ENCODE results near the gene PNPO. TPM values are rescaled to one million over a fixed set of nuclear protein-coding genes. Genes with fewer than 3 reads are reported as not detected.

The PNPO gene
- total RNA-seq, 4 donors from 2014 or later, result 14.6 to 33.6 (median 24.7) TPM

DNA sequence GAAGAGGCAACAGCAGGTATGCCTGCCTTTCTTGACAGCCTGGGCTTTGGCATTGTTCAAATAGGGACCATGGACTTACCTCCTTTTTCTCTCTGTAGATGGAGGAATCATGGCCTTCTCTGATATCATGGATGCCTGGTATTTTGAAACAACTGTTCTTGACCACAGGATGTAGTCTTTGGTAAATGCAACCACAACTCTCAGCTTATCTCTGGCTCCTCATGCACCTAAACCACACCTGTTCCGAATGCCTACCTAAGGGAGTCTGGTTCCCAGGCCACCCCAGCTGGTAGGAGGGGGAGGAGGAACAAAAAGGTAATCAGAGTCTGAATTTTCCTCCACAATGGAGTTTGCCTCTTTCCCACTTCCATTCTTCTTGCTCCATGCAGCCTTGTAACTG is 48.3 kb downstream of the PNPO start:
- Histone ChIP-seq H3K27me3 (no peaks in the 10 kb centered on the region), H3K9me3 (no peaks in the 10 kb centered on the region), H3K27ac (no peak overlapping the region), H3K4me1 (peaks cover 6% of the 10 kb centered on the region), H3K36me3 (no peaks in the 10 kb centered on the region), H3K4me3 (no peak overlapping the region)
- no peak for TF ChIP-seq EP300 (IDR thresholded peaks at IDR 0.05)
- TF ChIP-seq POLR2A (IDR thresholded peaks at IDR 0.05), result no peak
- no peak for TF ChIP-seq POLR2AphosphoS5 (IDR thresholded peaks at IDR 0.05)
- WGBS, result 78% methylated on average over 1 of the region's 1 CpG
- no peak for DNase-seq (ENCODE audit: low spot score in 2 of 2)

DNA sequence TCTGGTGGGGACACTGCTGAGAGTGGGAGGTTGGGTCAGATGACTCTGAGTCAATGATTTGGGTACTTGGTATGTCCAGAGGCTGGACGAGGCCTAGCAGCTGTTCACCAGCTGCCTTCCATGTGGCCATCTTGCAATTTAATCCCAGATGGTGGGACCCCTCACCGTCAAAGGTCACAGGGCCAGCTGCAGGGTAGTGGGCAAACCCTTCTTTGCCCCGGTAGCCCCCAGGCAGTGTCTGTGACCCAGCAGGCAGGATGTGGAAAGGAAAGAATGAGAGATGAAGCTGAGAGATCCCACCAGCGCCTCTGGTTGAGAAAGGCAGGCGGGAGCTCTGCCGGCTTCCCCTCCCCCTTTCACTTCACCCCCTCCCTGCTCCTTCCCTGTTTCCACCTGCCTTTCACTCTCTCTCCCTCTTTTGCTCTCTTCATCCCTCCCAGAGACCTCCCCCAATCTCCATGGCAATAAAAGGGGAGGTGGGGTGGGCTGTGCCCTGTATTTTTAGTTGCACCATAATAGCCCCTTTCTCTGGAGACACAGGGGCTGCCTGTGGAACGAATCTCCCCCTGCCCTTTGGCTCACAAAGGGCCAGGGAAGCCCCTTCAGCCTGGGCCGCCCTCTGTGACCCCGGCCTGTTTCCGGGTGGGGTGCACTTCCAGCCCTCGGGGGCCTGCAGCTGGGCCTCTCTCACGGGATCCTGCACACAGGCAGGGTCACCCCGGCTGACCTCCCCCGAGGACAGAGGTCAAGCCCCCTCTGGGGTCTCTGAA is 49.8 kb downstream of the PNPO start:
- H3K4me1 ChIP-seq, result peaks cover 6% of the 10 kb centered on the region
- no peak for DNase-seq (ENCODE audit: low spot score in 2 of 2)
- H3K9me3 ChIP-seq, result no peaks in the 10 kb centered on the region
- no peak overlapping the region for H3K27ac ChIP-seq
- 69% methylated on average over 13 of the region's 14 CpGs for WGBS
- no peak overlapping the region for H3K4me3 ChIP-seq
- TF ChIP-seq, protein P1, sequence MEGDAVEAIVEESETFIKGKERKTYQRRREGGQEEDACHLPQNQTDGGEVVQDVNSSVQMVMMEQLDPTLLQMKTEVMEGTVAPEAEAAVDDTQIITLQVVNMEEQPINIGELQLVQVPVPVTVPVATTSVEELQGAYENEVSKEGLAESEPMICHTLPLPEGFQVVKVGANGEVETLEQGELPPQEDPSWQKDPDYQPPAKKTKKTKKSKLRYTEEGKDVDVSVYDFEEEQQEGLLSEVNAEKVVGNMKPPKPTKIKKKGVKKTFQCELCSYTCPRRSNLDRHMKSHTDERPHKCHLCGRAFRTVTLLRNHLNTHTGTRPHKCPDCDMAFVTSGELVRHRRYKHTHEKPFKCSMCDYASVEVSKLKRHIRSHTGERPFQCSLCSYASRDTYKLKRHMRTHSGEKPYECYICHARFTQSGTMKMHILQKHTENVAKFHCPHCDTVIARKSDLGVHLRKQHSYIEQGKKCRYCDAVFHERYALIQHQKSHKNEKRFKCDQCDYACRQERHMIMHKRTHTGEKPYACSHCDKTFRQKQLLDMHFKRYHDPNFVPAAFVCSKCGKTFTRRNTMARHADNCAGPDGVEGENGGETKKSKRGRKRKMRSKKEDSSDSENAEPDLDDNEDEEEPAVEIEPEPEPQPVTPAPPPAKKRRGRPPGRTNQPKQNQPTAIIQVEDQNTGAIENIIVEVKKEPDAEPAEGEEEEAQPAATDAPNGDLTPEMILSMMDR (IDR thresholded peaks at IDR 0.05), result no peak
- no peak for TF ChIP-seq POLR2A (IDR thresholded peaks at IDR 0.05)
- no peak for TF ChIP-seq EP300 (IDR thresholded peaks at IDR 0.05)
- TF ChIP-seq POLR2AphosphoS5 (IDR thresholded peaks at IDR 0.05), result no peak
- H3K27me3 ChIP-seq, result no peaks in the 10 kb centered on the region
- no peaks in the 10 kb centered on the region for H3K36me3 ChIP-seq

- WGBS, result 73% methylated on average over 4 of the region's 4 CpGs
- H3K36me3 ChIP-seq, result no peaks in the 10 kb centered on the region
- no peaks in the 10 kb centered on the region for H3K27me3 ChIP-seq
These were observed 50.8 kb downstream of the PNPO start for GRCh38 chr17:47992216-47992615.

GRCh38 chr17:47993031-47993564 is 51.7 kb downstream of the PNPO start:
- WGBS, result 72% methylated on average over 9 of the region's 9 CpGs
- Histone ChIP-seq H3K27me3 (no peaks in the 10 kb centered on the region), H3K4me1 (no peaks in the 10 kb centered on the region), H3K9me3 (no peaks in the 10 kb centered on the region), H3K4me3 (no peak overlapping the region), H3K27ac (no peak overlapping the region), H3K36me3 (no peaks in the 10 kb centered on the region)
- TF ChIP-seq, protein P1 (IDR thresholded peaks at IDR 0.05), result no peak
- TF ChIP-seq EP300 (IDR thresholded peaks at IDR 0.05) (no peak), POLR2AphosphoS5 (IDR thresholded peaks at IDR 0.05) (no peak), POLR2A (IDR thresholded peaks at IDR 0.05) (no peak)
- DNase-seq (ENCODE audit: low spot score in 2 of 2), result no peak

More at GRCh38 chr17:47992216-47992615, 50.8 kb downstream of the PNPO start:
- DNase-seq (ENCODE audit: low spot score in 2 of 2), result no peak
- Histone ChIP-seq H3K4me3 (no peak overlapping the region), H3K4me1 (peaks cover 6% of the 10 kb centered on the region), H3K9me3 (no peaks in the 10 kb centered on the region), H3K27ac (no peak overlapping the region)
- TF ChIP-seq, protein P1 (IDR thresholded peaks at IDR 0.05), result no peak
- TF ChIP-seq EP300 (IDR thresholded peaks at IDR 0.05), result no peak
- no peak for TF ChIP-seq POLR2A (IDR thresholded peaks at IDR 0.05)
- TF ChIP-seq POLR2AphosphoS5 (IDR thresholded peaks at IDR 0.05), result no peak

GRCh38 chr17:47993964-47994363 is 52.6 kb downstream of the PNPO start:
- TF ChIP-seq EP300 (IDR thresholded peaks at IDR 0.05), result no peak
- TF ChIP-seq POLR2AphosphoS5 (IDR thresholded peaks at IDR 0.05), result no peak
- TF ChIP-seq POLR2A (IDR thresholded peaks at IDR 0.05), result no peak
- TF ChIP-seq, protein P1 (IDR thresholded peaks at IDR 0.05), result no peak
- Histone ChIP-seq H3K9me3 (no peaks in the 10 kb centered on the region), H3K36me3 (no peaks in the 10 kb centered on the region), H3K27me3 (no peaks in the 10 kb centered on the region), H3K4me3 (no peak overlapping the region), H3K4me1 (no peaks in the 10 kb centered on the region), H3K27ac (no peak overlapping the region)
- DNase-seq (ENCODE audit: low spot score in 2 of 2), result no peak
- WGBS, result 84% methylated on average over 5 of the region's 5 CpGs
